Measurements from ENCODE around the gene LYRM2. TPM values are rescaled to one million over a fixed set of nuclear protein-coding genes. Genes with fewer than 3 reads are reported as not detected.
A peak's percentile ranks its signal among the peaks of the same experiment; 100 is the strongest.

Gene LYRM2
- total RNA-seq, 2 experiments from 2014 or later: 12.3 to 16.3 TPM

- Mint-ChIP-seq H3K4me3 (no peak overlapping the region), H3K9me3 (no peaks in the 10 kb centered on the region), H3K27me3 (no peaks in the 10 kb centered on the region), H3K27ac (no peak overlapping the region), H3K36me3 (ENCODE audit: low read depth) (no peaks in the 10 kb centered on the region), H3K4me1 (ENCODE audit: low read depth) (peaks cover 17% of the 10 kb centered on the region)
- POLR2A ChIA-PET: no interaction called here
- H3K27ac ChIP-seq (ENCODE audit: low read depth in 1 of 2, low read length in 2 of 2): no peak overlapping the region
- CTCF ChIA-PET: no interaction called here
- H3K4me3 ChIP-seq (ENCODE audit: low read length): no peak overlapping the region
- no peaks in the 10 kb centered on the region for H3K27me3 ChIP-seq (ENCODE audit: control insufficient read depth in 1 of 2, insufficient read depth in 2 of 2, low read length in 2 of 2)
- intact Hi-C loops (cut with DNase I, micrococcal nuclease): no loop called here
- ATAC-seq (ENCODE audit: poor library complexity) (no peak), DNase-seq (peak in 1 of 14 experiments; percentile 5)
- TF ChIP-seq CTCF (IDR thresholded peaks at IDR 0.05): no peak
- H3K36me3 ChIP-seq (ENCODE audit: insufficient read depth, low read length): no peaks in the 10 kb centered on the region
- no peaks in the 10 kb centered on the region for H3K9me3 ChIP-seq (ENCODE audit: control insufficient read depth in 1 of 2, insufficient read depth in 1 of 2, low read length in 2 of 2)
- peaks cover 7% of the 10 kb centered on the region for H3K4me1 ChIP-seq (ENCODE audit: insufficient read depth, low read length)
Observed at GRCh38 chr6:89597988-89598387, 40.6 kb downstream of the LYRM2 start.

- DNase-seq: no peak
- ChIA-PET CTCF (no interaction called here), POLR2A (no interaction called here)
- Mint-ChIP-seq H3K36me3 (ENCODE audit: low read depth) (no peaks in the 10 kb centered on the region), H3K4me3 (no peak overlapping the region), H3K4me1 (ENCODE audit: low read depth) (peaks cover 17% of the 10 kb centered on the region), H3K27ac (no peak overlapping the region), H3K27me3 (no peaks in the 10 kb centered on the region), H3K9me3 (no peaks in the 10 kb centered on the region)
- Histone ChIP-seq H3K27ac (ENCODE audit: low read depth in 1 of 2, low read length in 2 of 2) (no peak overlapping the region), H3K27me3 (ENCODE audit: control insufficient read depth in 1 of 2, insufficient read depth in 2 of 2, low read length in 2 of 2) (no peaks in the 10 kb centered on the region), H3K4me3 (ENCODE audit: low read length) (no peak overlapping the region), H3K9me3 (ENCODE audit: control insufficient read depth in 1 of 2, insufficient read depth in 1 of 2, low read length in 2 of 2) (no peaks in the 10 kb centered on the region), H3K4me1 (ENCODE audit: insufficient read depth, low read length) (peaks cover 7% of the 10 kb centered on the region), H3K36me3 (ENCODE audit: insufficient read depth, low read length) (no peaks in the 10 kb centered on the region)
- intact Hi-C loops (cut with DNase I, micrococcal nuclease): no loop called here
- TF ChIP-seq CTCF (IDR thresholded peaks at IDR 0.05): no peak
- no peak for ATAC-seq (ENCODE audit: poor library complexity)
Observed at GRCh38 chr6:89597372-89597771, 41.2 kb downstream of the LYRM2 start.

GRCh38 chr6:89596484-89596883 lies 42.1 kb downstream of the LYRM2 start:
- Mint-ChIP-seq H3K27ac (peak overlapping the region; percentile 34), H3K36me3 (ENCODE audit: low read depth) (no peaks in the 10 kb centered on the region), H3K4me1 (ENCODE audit: low read depth) (peaks cover 17% of the 10 kb centered on the region), H3K4me3 (no peak overlapping the region), H3K27me3 (no peaks in the 10 kb centered on the region), H3K9me3 (no peaks in the 10 kb centered on the region)
- DNase-seq: no peak
- Histone ChIP-seq H3K27ac (ENCODE audit: low read depth in 1 of 2, low read length in 2 of 2) (no peak overlapping the region), H3K27me3 (ENCODE audit: control insufficient read depth in 1 of 2, insufficient read depth in 2 of 2, low read length in 2 of 2) (no peaks in the 10 kb centered on the region), H3K4me1 (ENCODE audit: insufficient read depth, low read length) (peaks cover 7% of the 10 kb centered on the region), H3K9me3 (ENCODE audit: control insufficient read depth in 1 of 2, insufficient read depth in 1 of 2, low read length in 2 of 2) (no peaks in the 10 kb centered on the region), H3K36me3 (ENCODE audit: insufficient read depth, low read length) (no peaks in the 10 kb centered on the region), H3K4me3 (ENCODE audit: low read length) (no peak overlapping the region)
- ChIA-PET POLR2A (no interaction called here), CTCF (no interaction called here)
- intact Hi-C loops (cut with DNase I, micrococcal nuclease): no loop called here
- no peak for TF ChIP-seq CTCF (IDR thresholded peaks at IDR 0.05)
- ATAC-seq (ENCODE audit: poor library complexity): no peak
